Type B pancreatic cell (in vitro differentiated cells): ENCODE data around the gene SEPTIN5. TPM values are rescaled to one million over a fixed set of nuclear protein-coding genes. Genes with fewer than 3 reads are reported as not detected.

Source experiments
- DNase-seq: peaks from one replicate; pipeline ENCODE4 v3.0.0; 2021; ENCODE audit warnings: mixed read lengths; ENCODE audit not compliant: unreplicated experiment; ENCODE audit errors: extremely low spot score
- H3K27ac Mint-ChIP-seq: 2 replicates; pipeline ENCODE4 v1.8.0; 2021; ENCODE audit warnings: mild to moderate bottlenecking, mixed read lengths
- H3K27me3 Mint-ChIP-seq: 2 replicates; pipeline ENCODE4 v1.8.0; 2021; ENCODE audit warnings: mixed read lengths
- H3K36me3 Mint-ChIP-seq: 2 replicates; pipeline ENCODE4 v1.8.0; 2021; ENCODE audit warnings: mixed read lengths
- H3K4me1 Mint-ChIP-seq: one replicate; pipeline ENCODE4 v1.8.0; 2021; ENCODE audit warnings: mixed read lengths; ENCODE audit not compliant: unreplicated experiment
- H3K4me3 Mint-ChIP-seq: 2 replicates; pipeline ENCODE4 v1.8.0; 2021; ENCODE audit warnings: mild to moderate bottlenecking, mixed read lengths
- H3K9me3 Mint-ChIP-seq: 2 replicates; pipeline ENCODE4 v1.8.0; 2021; ENCODE audit warnings: mixed read lengths
- total RNA-seq: library from RNA; stranded (reverse); gene quantifications from 2 replicates; pipeline ENCODE4 v1.2.1, GENCODE V29; 2021; ENCODE audit warnings: low replicate concordance
- TF ChIP-seq, protein P1 (sequence below): fragments of 200-600 bp; sonication (generic); conservative IDR thresholded peaks from 2 replicates; pipeline ENCODE4 v1.5.0; 2021; ENCODE audit warnings: antibody characterized with exemption, mild to moderate bottlenecking

SEPTIN5 gene
- total RNA-seq, 1 donor from 2014 or later, result 45.7 TPM

- DNase-seq, result no peak
- H3K4me3 Mint-ChIP-seq, result peak overlapping the region; percentile 62
- H3K27ac Mint-ChIP-seq, result no peak overlapping the region
- TF ChIP-seq, protein P1, sequence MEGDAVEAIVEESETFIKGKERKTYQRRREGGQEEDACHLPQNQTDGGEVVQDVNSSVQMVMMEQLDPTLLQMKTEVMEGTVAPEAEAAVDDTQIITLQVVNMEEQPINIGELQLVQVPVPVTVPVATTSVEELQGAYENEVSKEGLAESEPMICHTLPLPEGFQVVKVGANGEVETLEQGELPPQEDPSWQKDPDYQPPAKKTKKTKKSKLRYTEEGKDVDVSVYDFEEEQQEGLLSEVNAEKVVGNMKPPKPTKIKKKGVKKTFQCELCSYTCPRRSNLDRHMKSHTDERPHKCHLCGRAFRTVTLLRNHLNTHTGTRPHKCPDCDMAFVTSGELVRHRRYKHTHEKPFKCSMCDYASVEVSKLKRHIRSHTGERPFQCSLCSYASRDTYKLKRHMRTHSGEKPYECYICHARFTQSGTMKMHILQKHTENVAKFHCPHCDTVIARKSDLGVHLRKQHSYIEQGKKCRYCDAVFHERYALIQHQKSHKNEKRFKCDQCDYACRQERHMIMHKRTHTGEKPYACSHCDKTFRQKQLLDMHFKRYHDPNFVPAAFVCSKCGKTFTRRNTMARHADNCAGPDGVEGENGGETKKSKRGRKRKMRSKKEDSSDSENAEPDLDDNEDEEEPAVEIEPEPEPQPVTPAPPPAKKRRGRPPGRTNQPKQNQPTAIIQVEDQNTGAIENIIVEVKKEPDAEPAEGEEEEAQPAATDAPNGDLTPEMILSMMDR, result no peak
- H3K4me1 Mint-ChIP-seq, result no peaks in the 10 kb centered on the region
- H3K9me3 Mint-ChIP-seq, result no peaks in the 10 kb centered on the region
- H3K36me3 Mint-ChIP-seq, result no peaks in the 10 kb centered on the region
- H3K27me3 Mint-ChIP-seq, result peaks cover 33% of the 10 kb centered on the region
Observed at GRCh38 chr22:19731361-19732135, 17.2 kb downstream of the SEPTIN5 start.

- no peak for DNase-seq
- TF ChIP-seq, protein P1, result no peak
Observed at GRCh38 chr22:19732403-19733113, 18.3 kb downstream of the SEPTIN5 start.

DNA sequence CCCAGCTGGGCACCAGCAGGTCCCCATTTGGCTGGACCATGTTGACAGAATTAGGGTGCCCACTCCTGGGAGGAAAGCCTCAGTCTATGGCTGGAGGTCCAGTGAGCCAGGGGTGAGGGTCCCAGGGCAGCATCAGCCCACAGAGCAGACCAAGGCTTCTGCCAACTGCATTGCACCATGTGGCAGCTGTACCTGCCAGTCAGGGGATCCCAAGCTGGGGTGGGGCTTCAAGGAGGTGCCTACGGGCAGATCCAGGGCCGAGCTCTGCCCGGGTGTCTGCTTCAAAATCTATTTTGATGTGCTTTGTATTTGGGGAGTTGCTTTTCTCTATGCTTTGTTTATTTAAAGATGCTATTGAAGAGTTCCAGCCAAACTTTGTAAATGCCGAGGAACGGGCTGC is 19.5 kb downstream of the SEPTIN5 start:
- Mint-ChIP-seq H3K27ac (no peak overlapping the region), H3K27me3 (peaks cover 13% of the 10 kb centered on the region), H3K4me3 (no peak overlapping the region), H3K9me3 (no peaks in the 10 kb centered on the region), H3K4me1 (no peaks in the 10 kb centered on the region), H3K36me3 (no peaks in the 10 kb centered on the region)
- no peak for DNase-seq
- TF ChIP-seq, protein P1, result no peak

More at GRCh38 chr22:19732403-19733113, 18.3 kb downstream of the SEPTIN5 start:
- H3K4me3 Mint-ChIP-seq, result no peak overlapping the region
- H3K9me3 Mint-ChIP-seq, result no peaks in the 10 kb centered on the region
- H3K36me3 Mint-ChIP-seq, result no peaks in the 10 kb centered on the region
- no peak overlapping the region for H3K27ac Mint-ChIP-seq
- H3K27me3 Mint-ChIP-seq, result peaks cover 23% of the 10 kb centered on the region
- H3K4me1 Mint-ChIP-seq, result no peaks in the 10 kb centered on the region

DNA sequence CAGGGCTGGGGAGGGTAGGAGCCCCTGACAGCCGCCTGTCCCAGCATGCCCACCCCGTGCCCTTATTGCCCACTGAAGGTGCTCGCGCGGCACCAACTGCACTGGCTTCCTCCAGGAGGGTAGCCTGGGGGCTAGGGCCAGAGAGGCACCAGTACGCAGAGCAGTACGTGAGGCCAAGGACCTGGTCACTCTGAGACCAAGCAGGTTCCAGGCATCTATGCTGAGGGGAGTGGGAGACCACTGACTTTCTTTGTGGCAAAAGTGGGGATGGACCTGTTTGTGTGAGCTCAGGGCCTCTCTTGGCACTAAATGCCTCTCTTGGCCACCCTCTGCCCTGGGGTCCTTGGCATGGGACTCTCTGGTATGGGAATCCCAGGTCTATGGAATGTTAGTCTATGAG is 19.9 kb downstream of the SEPTIN5 start:
- no peak overlapping the region for H3K4me3 Mint-ChIP-seq
- DNase-seq, result no peak
- no peaks in the 10 kb centered on the region for H3K36me3 Mint-ChIP-seq
- H3K27ac Mint-ChIP-seq, result no peak overlapping the region
- no peaks in the 10 kb centered on the region for H3K4me1 Mint-ChIP-seq
- H3K27me3 Mint-ChIP-seq, result peaks cover 9% of the 10 kb centered on the region
- H3K9me3 Mint-ChIP-seq, result no peaks in the 10 kb centered on the region
- TF ChIP-seq, protein P1, result no peak

GRCh38 chr22:19734837-19735382 is 20.6 kb downstream of the SEPTIN5 start:
- Mint-ChIP-seq H3K27me3 (peaks cover 6% of the 10 kb centered on the region), H3K27ac (no peak overlapping the region), H3K4me1 (no peaks in the 10 kb centered on the region), H3K4me3 (no peak overlapping the region), H3K9me3 (no peaks in the 10 kb centered on the region), H3K36me3 (no peaks in the 10 kb centered on the region)
- DNase-seq, result no peak
- TF ChIP-seq, protein P1, result no peak
